Stimulated activated naive CD4-positive, alpha-beta T cell treated with Interleukin-2 at 50 U/mL for 16 hours (primary cell): ENCODE measurements around the gene LGALS16.
A peak's percentile ranks its signal among the peaks of the same experiment; 100 is the strongest.
"Not testable (repeated sequence)": the region's sequence is repeated elsewhere in the genome, so short reads cannot be mapped to it uniquely, and the experiment has no call there.

ENCODE experiments used
- DNase-seq: peaks from one replicate; lab custom pipeline; 2025; lab: John Stamatoyannopoulos, UW

LGALS16 gene

DNA sequence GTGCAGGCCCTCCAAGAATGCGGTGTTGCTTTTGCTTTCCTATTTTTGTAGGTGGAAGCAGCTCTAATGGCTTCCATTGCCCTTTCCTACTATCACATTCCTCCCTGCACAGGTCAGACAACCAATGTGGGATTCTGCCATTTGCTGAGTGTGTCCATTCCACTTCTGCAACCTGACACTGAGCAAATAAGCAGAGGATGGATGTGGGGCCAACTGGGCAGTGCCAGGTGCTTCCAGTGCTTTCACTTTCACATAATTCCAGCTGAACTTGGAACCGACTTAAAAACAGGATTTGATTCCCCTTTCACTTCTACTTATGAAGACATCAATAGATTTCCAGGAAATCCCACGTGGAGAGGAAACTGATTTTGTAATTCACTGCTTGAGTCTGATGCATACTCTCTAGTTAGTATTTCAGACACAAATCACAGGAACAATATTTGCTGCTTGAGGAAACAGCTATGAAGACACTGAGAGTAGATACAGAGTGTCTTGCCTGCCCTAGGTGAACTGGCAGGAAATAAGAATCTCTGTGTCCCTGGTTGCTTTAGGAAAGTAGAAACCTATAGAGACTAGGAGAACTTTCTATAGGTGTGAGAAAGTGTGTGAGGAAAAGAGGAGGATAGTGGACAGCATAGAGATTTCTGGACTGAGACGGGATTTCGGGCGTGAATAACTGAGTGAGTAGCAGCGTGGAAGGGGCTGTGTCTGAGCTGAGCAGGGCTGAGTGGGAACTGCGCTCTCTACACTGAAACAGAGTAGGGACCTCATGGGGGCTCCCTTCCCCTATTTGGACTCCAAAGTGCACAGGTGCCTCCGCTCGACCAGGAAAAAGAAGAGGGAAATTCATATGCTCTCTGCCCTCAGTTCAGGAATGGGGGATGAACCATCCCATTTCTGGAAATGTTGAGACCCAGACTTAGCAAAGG is 22.5 kb downstream of the LGALS16 start:
- no peak for DNase-seq

- peak; percentile 70 for DNase-seq
Observed at GRCh38 chr19:39679056-39679790, 23.5 kb downstream of the LGALS16 start.

- peak; percentile 49 for DNase-seq
Observed at GRCh38 chr19:39679791-39680168, 24.1 kb downstream of the LGALS16 start.

DNA sequence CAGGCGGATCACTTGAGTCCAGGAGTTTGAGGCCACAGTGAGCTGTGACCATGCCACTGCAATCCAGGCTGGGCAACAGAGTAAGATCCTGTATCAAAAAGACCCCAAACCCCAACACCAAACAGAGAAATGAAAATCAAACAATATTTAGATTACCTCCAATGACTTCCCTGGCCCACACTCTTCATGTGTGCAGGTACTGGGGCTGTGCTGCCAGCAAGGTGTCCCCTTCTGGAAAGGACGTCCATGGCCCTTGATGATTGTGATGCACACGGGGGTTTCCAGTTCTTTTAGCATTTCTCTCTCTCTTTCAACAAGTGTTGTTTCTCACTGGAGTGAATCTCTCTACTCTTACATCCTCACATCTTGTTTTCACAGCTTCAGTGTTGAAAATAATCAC is 24.9 kb downstream of the LGALS16 start:
- no peak for DNase-seq

- DNase-seq, result no peak
Observed at GRCh38 chr19:39681416-39681815, 25.7 kb downstream of the LGALS16 start.

GRCh38 chr19:39684267-39684666 is 28.6 kb downstream of the LGALS16 start:
- DNase-seq, result no peak

DNA sequence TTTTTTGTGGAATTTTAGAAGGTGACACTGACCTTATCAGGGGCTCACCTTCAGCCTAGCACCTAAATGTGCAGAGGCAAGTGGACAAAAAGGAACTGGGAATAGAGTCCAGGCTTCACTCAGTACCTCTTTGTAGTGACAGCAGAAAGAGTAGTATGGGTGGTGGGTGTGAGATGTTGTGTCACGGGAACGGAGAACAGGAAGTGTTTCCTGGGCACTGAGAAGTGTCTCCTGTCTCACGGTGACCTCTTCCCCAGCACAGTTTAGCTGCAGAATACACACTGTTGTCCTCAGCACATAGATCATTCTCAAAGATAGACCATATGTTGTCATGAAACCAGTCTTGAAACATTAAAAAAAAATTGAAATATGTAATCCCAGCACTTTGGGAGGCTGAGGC is 31.0 kb downstream of the LGALS16 start:
- no peak for DNase-seq

DNA sequence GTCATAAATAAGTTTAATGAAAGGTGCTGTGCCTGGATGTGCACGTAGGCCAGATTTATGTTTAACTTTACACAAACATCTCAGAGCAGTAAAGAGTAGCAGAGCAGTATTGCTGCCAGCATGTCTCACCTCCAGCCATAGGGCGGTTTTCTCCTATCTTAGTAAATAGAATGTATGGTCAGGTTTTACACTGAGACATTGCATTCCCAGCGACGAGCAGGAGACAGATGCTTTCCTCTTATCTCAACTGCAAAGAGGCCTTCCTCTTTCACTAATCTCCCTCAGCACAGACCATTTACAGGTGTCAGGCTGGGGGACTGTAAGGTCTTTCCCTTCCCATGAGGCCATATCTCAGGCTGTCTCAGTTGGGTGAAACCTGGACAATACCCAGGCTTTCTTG is 32.9 kb downstream of the LGALS16 start:
- DNase-seq, result not testable (repeated sequence)

GRCh38 chr19:39692166-39692565 is 36.5 kb downstream of the LGALS16 start:
- DNase-seq, result no peak

DNA sequence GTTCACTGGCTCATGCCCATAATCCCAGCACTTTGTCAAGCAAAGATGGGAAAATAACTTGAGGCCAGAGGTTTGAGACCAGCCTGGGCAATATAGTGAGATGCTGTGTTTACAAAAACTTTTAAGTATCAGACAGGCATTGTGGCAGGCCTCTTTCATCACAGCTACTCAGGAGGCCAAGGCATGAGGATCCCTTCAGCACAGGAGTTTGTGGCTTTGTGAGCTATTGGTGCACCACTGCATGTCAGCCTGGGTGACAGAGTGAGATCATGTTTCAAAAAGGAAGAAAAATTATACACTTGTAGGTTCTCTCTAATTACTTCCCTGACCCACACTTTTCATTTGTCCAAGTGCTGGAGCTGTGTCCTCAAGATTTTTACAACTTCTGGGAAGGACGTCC is 37.1 kb downstream of the LGALS16 start:
- DNase-seq, result no peak

- no peak for DNase-seq
Observed at GRCh38 chr19:39695759-39696158, 40.0 kb downstream of the LGALS16 start.

GRCh38 chr19:39696387-39696786 is 40.7 kb downstream of the LGALS16 start:
- DNase-seq, result no peak

DNA sequence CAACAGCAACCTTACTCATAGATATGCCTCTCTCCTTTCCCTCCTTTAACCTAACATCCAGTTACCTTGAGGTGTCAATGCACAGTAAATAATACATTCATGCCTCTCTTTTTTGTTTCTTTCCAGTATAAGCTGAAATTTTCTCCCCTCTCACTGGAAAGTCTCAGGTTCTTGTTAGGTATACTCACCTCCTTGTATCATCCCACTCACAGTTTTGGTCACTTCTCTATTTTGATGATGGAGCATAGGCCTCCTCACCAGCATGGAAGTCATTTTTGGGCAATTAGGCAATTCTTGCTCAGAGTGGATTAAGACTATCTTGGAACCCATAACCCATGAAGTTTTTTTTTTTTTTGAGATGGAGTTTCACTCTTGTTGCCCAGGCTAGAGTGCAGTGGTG is 42.8 kb downstream of the LGALS16 start:
- DNase-seq, result no peak

- DNase-seq, result no peak
Observed at GRCh38 chr19:39701291-39701690, 45.6 kb downstream of the LGALS16 start.

DNA sequence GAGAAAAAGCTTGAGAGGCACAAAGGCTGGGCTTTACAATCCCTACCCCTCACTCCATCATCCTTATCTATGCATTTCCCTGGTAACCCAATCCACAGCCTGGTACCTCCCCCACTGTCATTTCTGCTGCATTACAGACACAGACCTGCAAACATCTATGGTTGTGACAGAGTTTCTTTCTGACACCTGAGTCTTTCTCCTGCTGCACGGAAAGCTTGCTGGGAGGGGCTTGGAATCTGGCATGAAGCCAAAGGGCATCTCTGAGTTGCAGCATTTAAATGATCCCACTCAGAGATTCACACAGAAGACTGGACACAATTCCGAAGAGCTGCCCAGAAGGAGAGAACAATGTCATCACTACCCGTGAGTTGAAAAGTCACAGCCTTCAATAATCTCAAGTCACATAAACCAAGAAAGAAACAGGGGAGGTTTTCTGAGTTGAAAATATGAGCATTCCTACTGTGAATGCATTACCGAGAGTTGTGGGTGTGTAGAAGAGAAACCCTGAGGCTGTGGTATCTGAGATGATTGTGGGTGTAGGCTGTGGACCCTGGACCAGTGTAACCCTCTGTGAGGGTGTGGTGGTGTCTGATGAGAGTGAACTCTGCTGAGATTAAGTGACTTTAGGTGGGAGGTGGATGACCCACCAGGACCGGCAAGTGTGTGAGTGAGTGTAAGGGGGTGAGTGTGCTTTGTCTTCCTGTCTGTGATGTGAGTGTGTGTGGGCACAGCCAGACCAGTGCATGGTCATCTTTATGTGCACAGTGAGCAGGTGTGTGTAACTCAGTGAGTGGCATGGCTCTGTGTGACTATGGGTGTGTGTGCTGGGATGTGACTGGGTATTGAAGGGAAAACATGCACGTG is 48.7 kb downstream of the LGALS16 start, which contains the start of gene LGALS14:
TSS of gene LGALS14 (plus strand) at position 301 of the 864 bp plus-strand sequence. CDS start at position 349, 48 bp downstream.
- DNase-seq, result no peak

DNA sequence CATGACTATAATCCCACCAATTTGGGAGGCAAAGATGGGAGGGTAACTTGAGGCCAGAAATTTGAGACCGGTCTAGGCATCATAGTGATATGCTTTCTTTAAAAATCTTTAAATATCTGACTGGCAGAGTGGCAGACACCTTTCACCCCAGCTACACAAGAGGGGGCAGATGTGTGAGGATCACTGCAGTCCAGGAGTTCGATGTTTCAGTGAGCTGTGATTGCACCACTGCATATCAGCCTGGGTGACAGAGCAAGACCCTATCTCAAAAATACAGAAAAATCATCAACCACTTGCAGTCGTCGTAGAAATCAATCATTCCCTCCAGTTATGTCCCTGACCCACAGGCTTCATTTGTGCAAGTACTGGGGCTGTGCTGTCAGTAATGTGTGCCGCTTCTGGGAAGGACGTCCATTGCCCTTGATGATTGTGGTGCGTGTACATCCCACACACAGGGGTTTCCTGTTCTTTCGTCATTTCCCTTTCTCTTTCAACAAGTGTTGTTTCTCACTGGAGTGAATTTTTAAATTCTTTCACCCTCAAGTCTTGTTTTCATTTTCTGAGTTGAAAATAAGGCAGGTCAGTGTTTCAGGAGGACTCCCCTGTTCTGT is 50.0 kb downstream of the LGALS16 start:
- DNase-seq, result no peak

GRCh38 chr19:39708594-39708993 is 52.9 kb downstream of the LGALS16 start:
- DNase-seq, result no peak

GRCh38 chr19:39709026-39709872 is 53.5 kb downstream of the LGALS16 start:
- no peak for DNase-seq
